ENCODE measurements around the gene ZFP92. TPM values are rescaled to one million over a fixed set of nuclear protein-coding genes. Genes with fewer than 3 reads are reported as not detected.

ZFP92 gene
- total RNA-seq, 1 donor from 2014 or later, result 0.49 TPM

- DNase-seq, result no peak
- H3K27me3 ChIP-seq (ENCODE audit: low read depth), result no peaks in the 10 kb centered on the region
- intact Hi-C loops (cut with micrococcal nuclease), result no loop called here
- no peaks in the 10 kb centered on the region for H3K9me3 ChIP-seq (replicated peaks)
- no peaks in the 10 kb centered on the region for H3K36me3 ChIP-seq
- TF ChIP-seq CTCF (IDR thresholded peaks at IDR 0.05; ENCODE audit: borderline replicate concordance), result no peak
- no peak overlapping the region for H3K4me3 ChIP-seq
- no peaks in the 10 kb centered on the region for H3K4me1 ChIP-seq
- H3K27ac ChIP-seq (replicated peaks), result no peak overlapping the region
These were observed 34.0 kb downstream of the ZFP92 start for GRCh38 chrX:153445106-153445855.

DNA sequence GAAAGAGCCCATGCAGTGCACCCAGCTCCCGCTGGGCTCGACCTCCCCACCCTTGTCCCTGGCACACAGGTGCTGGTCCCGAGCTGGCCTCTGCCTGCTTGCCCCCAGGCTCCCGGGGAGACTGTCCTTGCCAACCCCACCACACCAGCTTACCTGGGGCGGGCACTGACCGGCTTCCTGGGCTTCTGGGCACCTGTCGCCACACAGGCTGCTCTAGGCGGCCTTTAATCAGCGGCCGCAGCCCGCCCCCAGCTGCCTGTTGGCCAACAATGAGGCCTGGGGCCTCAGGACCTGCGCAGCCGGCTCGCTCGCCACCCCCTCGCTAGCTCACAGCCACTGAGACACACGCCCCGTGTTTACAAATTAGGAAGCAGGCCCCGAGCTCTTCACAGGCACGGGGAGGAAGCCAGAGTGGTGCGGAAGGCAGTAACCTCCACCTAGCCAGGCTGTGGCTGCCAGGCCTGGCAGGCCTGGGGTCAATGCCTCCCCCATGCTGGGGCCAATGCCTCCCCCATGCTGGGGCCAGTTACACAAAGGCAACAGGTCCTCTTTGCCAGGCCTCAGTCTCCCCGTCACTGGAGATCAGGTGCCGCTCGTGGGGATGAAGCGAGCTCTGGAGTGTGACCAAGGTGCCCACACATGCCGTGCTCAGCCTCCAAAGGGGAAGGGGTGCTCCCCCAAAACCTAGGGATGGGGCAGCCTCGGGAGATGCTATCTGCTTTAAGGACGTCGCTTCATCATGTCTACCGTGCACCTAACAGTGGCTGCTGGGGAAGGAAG lies 34.8 kb downstream of the ZFP92 start, which contains the start of gene TREX2:
TSS of gene TREX2 (minus strand) at position 201 of the 780 bp plus-strand sequence. CDS start 626 bp downstream, outside the sequence.
- Histone ChIP-seq H3K9me3 (replicated peaks) (no peaks in the 10 kb centered on the region), H3K27ac (replicated peaks) (no peak within 1 kb of the TSS), H3K36me3 (no peaks in the 10 kb centered on the region), H3K4me1 (no peaks in the 10 kb centered on the region), H3K27me3 (ENCODE audit: low read depth) (no peaks in the 10 kb centered on the region), H3K4me3 (no peak within 1 kb of the TSS)
- no peak for DNase-seq
- no peak for TF ChIP-seq CTCF (IDR thresholded peaks at IDR 0.05; ENCODE audit: borderline replicate concordance)
- intact Hi-C loops (cut with micrococcal nuclease), result no loop called here

GRCh38 chrX:153446636-153446936 lies 35.3 kb downstream of the ZFP92 start:
- intact Hi-C loops (cut with micrococcal nuclease), result no loop called here
- H3K4me3 ChIP-seq, result no peak overlapping the region
- no peak for DNase-seq

DNA sequence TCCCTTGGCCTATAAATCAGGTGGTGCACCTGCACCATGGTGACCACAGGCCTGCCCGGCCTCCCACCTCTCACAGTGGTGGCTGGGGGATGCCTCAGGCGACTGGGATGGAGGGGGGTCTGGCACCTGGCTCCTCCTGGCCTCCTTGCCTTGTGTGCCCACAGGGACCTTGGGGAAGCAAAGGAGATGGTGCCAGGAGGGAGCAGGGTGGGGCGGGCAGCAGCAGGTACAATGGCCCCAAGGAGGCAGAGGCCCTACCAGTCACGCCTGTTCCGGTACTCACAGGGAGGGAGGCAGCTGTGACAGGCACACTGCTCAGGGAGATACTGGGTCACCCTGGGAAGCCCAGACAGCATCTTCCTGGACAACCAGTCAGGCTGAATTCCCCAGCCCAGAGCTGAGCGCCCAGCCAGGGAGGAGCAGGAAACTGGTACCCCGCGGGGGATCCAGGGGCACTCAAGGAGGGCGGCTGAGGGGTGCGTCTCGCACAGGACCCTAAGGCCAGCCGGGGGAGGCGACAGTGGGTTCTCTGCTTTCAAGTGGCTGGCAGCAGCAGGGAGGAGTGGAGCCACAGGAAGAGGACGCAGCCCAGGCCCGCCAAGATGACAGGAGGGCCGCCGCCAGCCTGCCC lies 35.8 kb downstream of the ZFP92 start:
- no peaks in the 10 kb centered on the region for H3K9me3 ChIP-seq (replicated peaks)
- no peaks in the 10 kb centered on the region for H3K27me3 ChIP-seq (ENCODE audit: low read depth)
- no peaks in the 10 kb centered on the region for H3K36me3 ChIP-seq
- intact Hi-C loops (cut with micrococcal nuclease), result no loop called here
- no peaks in the 10 kb centered on the region for H3K4me1 ChIP-seq
- H3K4me3 ChIP-seq, result no peak overlapping the region
- no peak for TF ChIP-seq CTCF (IDR thresholded peaks at IDR 0.05; ENCODE audit: borderline replicate concordance)
- DNase-seq, result no peak
- H3K27ac ChIP-seq (replicated peaks), result no peak overlapping the region

More at GRCh38 chrX:153446636-153446936, 35.3 kb downstream of the ZFP92 start:
- no peak overlapping the region for H3K27ac ChIP-seq (replicated peaks)
- no peak for TF ChIP-seq CTCF (IDR thresholded peaks at IDR 0.05; ENCODE audit: borderline replicate concordance)
- no peaks in the 10 kb centered on the region for H3K36me3 ChIP-seq
- H3K9me3 ChIP-seq (replicated peaks), result no peaks in the 10 kb centered on the region
- H3K4me1 ChIP-seq, result no peaks in the 10 kb centered on the region
- H3K27me3 ChIP-seq (ENCODE audit: low read depth), result no peaks in the 10 kb centered on the region

GRCh38 chrX:153447581-153447960 lies 36.3 kb downstream of the ZFP92 start:
- no peak for TF ChIP-seq CTCF (IDR thresholded peaks at IDR 0.05; ENCODE audit: borderline replicate concordance)
- Histone ChIP-seq H3K27ac (replicated peaks) (no peak overlapping the region), H3K27me3 (ENCODE audit: low read depth) (no peaks in the 10 kb centered on the region), H3K9me3 (replicated peaks) (no peaks in the 10 kb centered on the region), H3K4me1 (no peaks in the 10 kb centered on the region), H3K4me3 (no peak overlapping the region), H3K36me3 (no peaks in the 10 kb centered on the region)
- intact Hi-C loops (cut with micrococcal nuclease), result no loop called here
- DNase-seq, result no peak

All from left ventricle myocardium inferior (tissue), 1 donor.